Loucy (cell line): ENCODE results near the gene SSX2IP.

Experiments
- EZH2phosphoT487 ChIP-seq: fragments of 200-600 bp; IDR thresholded peaks from 2 replicates; pipeline ENCODE4 v1.6.1; 2018; ENCODE audit warnings: antibody characterized with exemption, mild to moderate bottlenecking, moderate library complexity, borderline replicate concordance
- TF ChIP-seq, protein P1 (sequence below): fragments of 200-600 bp; sonication (generic); conservative IDR thresholded peaks from 2 replicates; pipeline ENCODE4 v1.5.1; 2014; ENCODE audit warnings: mild to moderate bottlenecking, antibody characterized with exemption, low read length

DNA sequence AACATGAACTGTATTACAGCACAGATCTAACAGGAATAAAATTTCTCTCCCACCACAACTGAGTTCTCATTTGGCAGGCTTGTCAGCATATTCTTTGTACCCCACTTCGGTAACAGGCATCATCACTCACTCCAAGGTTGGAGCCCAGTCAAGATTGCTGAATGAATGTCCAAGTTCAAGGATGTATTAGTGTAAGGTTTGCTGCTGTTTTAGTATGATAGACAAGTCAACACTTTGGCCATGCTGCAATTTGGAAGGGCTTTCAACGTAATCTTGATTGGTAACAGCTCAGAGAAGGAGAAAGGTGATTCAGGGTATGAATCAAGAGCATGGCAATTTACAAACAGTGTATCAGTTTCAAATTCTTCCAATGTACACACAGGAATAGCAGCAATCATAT is 6.8 kb downstream of the SSX2IP start:
- TF ChIP-seq, protein P1, sequence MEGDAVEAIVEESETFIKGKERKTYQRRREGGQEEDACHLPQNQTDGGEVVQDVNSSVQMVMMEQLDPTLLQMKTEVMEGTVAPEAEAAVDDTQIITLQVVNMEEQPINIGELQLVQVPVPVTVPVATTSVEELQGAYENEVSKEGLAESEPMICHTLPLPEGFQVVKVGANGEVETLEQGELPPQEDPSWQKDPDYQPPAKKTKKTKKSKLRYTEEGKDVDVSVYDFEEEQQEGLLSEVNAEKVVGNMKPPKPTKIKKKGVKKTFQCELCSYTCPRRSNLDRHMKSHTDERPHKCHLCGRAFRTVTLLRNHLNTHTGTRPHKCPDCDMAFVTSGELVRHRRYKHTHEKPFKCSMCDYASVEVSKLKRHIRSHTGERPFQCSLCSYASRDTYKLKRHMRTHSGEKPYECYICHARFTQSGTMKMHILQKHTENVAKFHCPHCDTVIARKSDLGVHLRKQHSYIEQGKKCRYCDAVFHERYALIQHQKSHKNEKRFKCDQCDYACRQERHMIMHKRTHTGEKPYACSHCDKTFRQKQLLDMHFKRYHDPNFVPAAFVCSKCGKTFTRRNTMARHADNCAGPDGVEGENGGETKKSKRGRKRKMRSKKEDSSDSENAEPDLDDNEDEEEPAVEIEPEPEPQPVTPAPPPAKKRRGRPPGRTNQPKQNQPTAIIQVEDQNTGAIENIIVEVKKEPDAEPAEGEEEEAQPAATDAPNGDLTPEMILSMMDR, result no peak
- TF ChIP-seq EZH2phosphoT487, result no peak
